Stimulated activated CD4-positive, alpha-beta T cell treated with anti-CD3 and anti-CD28 coated beads, TNF-alpha, amount 100 ng/mL, for 1 hour (primary cell): Measurements from ENCODE around the gene AVPR1B.

Source experiments
- DNase-seq, 3 donors: peaks; one replicate each; pipeline ENCODE4 v3.0.0-alpha.2; 2020; ENCODE audit warnings: low read depth in 3 of 3, low spot score in 1 of 3

The AVPR1B gene

GRCh38 chr1:206117151-206117948 is at the start of gene AVPR1B:
Gene AVPR1B (minus strand): TSS chr1:206117388. CDS start chr1:206116890, 498 bp downstream.
- peak in 1 of 3 donors; percentile 9 for DNase-seq

- DNase-seq: no peak
These were observed 28.6 kb upstream of the AVPR1B start for GRCh38 chr1:206145771-206146290.

GRCh38 chr1:206144605-206145004 is 27.4 kb upstream of the AVPR1B start:
- no peak for DNase-seq

GRCh38 chr1:206143537-206144172 is 26.5 kb upstream of the AVPR1B start:
- no peak for DNase-seq

- DNase-seq: no peak
These were observed 25.6 kb upstream of the AVPR1B start for GRCh38 chr1:206142770-206143169.

GRCh38 chr1:206142011-206142410 is 24.8 kb upstream of the AVPR1B start:
- DNase-seq: no peak

- no peak for DNase-seq
These were observed 19.1 kb upstream of the AVPR1B start for GRCh38 chr1:206136241-206136640.

- no peak for DNase-seq
These were observed 18.1 kb upstream of the AVPR1B start for GRCh38 chr1:206135248-206135647.

- DNase-seq: no peak
These were observed 16.7 kb upstream of the AVPR1B start for GRCh38 chr1:206133751-206134415.

GRCh38 chr1:206131037-206131436 is 13.8 kb upstream of the AVPR1B start:
- DNase-seq: no peak

- no peak for DNase-seq
These were observed 11.0 kb upstream of the AVPR1B start for GRCh38 chr1:206128196-206128595.

- DNase-seq: no peak
These were observed 10.1 kb upstream of the AVPR1B start for GRCh38 chr1:206127336-206127735.

GRCh38 chr1:206125346-206125745 is 8.2 kb upstream of the AVPR1B start:
- DNase-seq: no peak

- no peak for DNase-seq
These were observed 5.5 kb upstream of the AVPR1B start for GRCh38 chr1:206122686-206123085.

- DNase-seq: no peak
These were observed 4.1 kb upstream of the AVPR1B start for GRCh38 chr1:206121269-206121668.

- no peak for DNase-seq
These were observed 3.2 kb upstream of the AVPR1B start for GRCh38 chr1:206120406-206120805.

GRCh38 chr1:206116873-206117150 is 376 bp downstream of the AVPR1B start:
- DNase-seq: no peak

GRCh38 chr1:206116191-206116872 is 856 bp downstream of the AVPR1B start:
- DNase-seq: no peak

- DNase-seq: no peak
These were observed 1.4 kb downstream of the AVPR1B start for GRCh38 chr1:206115791-206116190.

- no peak for DNase-seq
These were observed 2.2 kb downstream of the AVPR1B start for GRCh38 chr1:206114692-206115640.
